ENCODE results near the gene TECPR1.

GRCh38 chr7:98194186-98194585 lies 57.8 kb downstream of the TECPR1 start:
- no peak for TF ChIP-seq CTCF (IDR thresholded peaks at IDR 0.05)
- TF ChIP-seq POLR2A (IDR thresholded peaks at IDR 0.05), result no peak

All from testis (tissue), 2 donors.